HG02759 (cell line): Measurements from ENCODE around the gene LAMB3.
"Not testable (repeated sequence)": the region's sequence is repeated elsewhere in the genome, so short reads cannot be mapped to it uniquely, and the experiment has no call there.

Experiments used
- ATAC-seq: cut with Tn5 transposase; IDR thresholded peaks from one replicate; pipeline ENCODE4 v1.9.1; 2021; ENCODE audit warnings: mild to moderate bottlenecking, moderate library complexity; ENCODE audit not compliant: unreplicated experiment

LAMB3 gene

DNA sequence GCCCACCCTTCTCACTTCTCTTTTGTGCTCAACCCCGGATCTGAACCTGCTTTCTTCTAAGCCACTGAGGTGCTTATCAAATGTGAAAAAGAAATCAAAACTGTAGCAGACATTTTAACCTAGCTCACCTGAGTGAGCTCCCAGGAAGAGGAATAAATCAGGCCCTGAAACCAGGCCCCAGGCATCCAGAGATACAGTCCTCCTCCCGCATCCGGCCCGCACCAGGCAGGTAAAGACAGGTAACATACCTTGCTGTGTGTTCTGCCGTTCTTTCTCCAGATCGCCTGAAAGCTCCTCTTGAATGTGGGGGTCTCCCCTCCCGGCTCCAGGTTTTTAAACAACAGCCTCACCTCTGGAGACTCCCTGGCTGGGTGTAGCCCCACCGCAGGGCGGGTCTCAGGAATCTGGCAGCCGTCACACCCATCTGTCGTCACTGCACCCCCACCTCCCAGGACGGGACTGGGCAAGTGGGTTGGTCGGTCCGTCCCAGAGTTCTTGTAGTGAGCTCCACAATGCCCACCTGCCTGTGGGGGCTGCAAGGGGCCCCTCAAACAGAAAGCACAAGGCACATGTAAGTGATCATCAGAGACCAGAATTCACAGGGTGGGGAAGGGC is at the start of gene LAMB3:
Gene LAMB3, minus strand, starts transcription at position 305 of the 615 bp plus-strand sequence. CDS start 1,481 bp downstream, outside the sequence.
- no peak for ATAC-seq

GRCh38 chr1:209700686-209701085 is 48.5 kb upstream of the LAMB3 start:
- ATAC-seq: not testable (repeated sequence)

DNA sequence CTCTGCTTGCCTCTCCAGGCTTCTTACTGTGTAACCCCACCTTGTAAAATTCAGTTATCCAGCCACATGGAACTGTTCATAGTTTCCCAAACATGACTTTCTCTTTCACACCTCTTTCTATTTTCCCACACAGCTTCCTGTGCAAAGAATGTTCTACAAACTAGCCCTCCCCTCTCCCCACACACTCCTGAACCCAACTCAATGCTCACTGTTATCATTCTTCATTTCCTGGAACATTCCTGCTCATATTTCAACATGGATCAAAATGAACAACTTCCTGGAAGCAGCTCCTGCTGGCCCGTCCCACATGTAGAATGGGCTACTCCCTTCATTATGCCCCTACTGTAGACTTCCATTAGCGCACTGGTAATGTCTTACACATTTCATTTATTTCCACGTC is 44.9 kb upstream of the LAMB3 start:
- no peak for ATAC-seq

DNA sequence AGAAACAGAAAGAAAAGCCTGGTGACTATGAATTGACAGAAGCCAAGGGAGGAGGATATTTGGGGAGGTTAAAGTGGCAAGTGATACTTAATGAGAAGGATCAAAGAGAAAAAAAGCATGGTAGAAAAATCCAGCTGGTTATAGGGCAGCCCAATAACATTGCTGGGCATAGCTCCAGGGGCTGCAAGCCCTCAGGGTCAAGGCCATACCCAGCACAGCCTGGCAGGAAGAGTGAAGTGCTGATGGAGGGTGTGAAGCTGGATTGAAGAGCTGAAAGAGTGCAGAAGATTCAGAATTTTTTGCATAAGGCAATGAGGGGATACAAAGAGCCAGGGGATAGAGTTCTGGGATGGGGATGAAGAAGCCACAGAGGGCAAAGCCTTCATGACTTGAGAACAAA is 44.4 kb upstream of the LAMB3 start:
- ATAC-seq: no peak

GRCh38 chr1:209692745-209693504 is 40.7 kb upstream of the LAMB3 start:
- peak; percentile 67 for ATAC-seq

- no peak for ATAC-seq
These were observed 40.1 kb upstream of the LAMB3 start for GRCh38 chr1:209692296-209692695.

DNA sequence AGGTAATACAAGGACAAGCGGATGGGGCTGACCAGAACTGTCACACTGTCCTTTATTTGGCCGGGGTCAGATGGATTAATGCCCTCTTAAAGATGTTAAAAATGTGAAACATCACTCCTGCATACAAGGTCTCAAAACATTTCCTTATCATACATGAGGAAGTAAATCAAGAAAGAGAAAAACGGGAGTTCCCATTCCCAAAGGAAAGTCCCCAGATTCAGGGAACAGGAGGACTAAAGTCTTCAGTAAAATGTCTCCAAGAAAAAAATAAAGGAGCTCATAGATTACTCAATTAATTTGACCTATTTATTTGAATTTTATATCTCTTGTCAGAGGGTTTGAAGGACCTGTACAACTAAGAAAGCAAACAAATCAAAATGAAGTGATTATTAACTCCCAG is 39.0 kb upstream of the LAMB3 start:
- ATAC-seq: no peak

DNA sequence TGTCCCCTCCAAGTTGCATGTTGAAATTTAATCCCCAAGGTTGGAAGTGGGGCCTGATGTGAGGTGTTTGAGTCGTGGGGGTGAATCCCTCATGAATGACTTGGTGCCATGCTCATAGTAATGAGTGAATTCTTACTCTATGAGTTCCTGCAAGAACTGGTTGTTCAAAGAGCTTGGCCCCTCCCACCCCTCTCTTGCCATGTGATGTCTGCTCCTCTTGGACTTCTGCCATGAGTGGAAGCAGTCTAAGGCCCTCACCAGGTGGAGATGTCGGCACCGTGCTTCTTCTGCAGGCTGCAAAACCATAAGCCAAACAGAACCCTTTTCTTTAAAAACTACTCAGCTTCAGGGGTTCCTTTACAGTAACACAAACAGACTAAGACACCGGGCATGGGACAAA is 37.3 kb upstream of the LAMB3 start:
- no peak for ATAC-seq

DNA sequence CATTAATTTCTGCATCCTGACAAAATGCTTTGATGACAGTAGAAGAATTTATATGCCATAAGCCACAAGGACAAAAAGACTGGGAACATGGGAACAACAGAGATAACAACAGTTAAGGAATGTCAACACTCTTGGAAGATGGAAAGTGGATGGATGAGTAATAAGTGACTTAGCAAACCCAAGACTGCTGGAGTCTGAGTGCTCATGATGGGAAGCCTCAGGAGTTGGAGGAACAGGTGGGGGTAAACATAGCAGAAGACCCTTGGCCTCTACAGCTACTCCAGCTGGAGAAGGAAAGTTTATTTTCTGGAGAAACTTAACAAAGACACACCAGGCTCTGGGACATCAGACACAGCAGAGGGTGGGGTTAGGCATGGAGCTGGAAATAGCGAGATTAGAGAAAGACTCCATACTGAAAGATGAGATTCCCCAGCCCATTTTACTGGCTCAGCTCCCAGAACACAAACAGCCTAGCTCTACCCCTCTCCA is 36.6 kb upstream of the LAMB3 start:
- ATAC-seq: no peak

DNA sequence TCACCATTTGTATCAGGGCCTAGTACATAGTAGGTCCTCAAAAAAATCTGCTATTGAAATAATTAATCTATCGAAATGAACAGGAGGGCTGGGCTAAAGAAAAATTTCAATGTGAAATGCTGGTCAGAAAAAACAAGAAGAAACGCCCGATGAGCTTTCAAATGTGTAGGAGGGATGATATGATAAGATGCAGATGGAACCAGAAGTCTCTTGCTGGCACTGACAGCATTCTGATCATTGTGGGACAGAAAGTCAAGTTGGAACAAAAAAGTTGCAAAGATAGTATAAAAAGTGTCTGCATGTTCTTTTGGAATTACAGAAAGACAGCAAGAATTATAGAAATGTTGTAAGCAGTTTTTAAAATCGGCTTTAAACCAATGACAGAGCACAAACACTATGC is 34.1 kb upstream of the LAMB3 start:
- no peak for ATAC-seq

DNA sequence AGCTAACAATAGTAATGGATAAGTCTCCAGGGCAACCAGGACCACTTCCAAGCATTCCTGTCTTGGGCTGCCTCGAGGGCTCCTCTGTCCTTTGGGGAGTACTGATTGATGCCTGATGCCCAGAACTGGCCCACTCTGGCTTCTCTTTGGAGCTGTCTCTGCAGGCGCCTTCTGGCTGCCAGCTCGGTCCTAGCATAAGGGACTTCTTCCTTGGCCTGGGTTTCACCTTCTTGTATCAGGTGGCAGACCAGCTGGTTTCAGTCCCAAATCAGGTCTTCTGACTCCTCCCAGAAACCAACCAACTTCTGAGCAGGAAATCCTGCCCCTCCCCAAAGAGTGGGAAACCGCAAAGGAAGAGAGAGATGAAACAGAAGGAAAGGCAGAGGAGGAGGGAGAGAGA is 33.6 kb upstream of the LAMB3 start:
- ATAC-seq: peak; percentile 55

- ATAC-seq: no peak
These were observed 26.8 kb upstream of the LAMB3 start for GRCh38 chr1:209678981-209679539.

DNA sequence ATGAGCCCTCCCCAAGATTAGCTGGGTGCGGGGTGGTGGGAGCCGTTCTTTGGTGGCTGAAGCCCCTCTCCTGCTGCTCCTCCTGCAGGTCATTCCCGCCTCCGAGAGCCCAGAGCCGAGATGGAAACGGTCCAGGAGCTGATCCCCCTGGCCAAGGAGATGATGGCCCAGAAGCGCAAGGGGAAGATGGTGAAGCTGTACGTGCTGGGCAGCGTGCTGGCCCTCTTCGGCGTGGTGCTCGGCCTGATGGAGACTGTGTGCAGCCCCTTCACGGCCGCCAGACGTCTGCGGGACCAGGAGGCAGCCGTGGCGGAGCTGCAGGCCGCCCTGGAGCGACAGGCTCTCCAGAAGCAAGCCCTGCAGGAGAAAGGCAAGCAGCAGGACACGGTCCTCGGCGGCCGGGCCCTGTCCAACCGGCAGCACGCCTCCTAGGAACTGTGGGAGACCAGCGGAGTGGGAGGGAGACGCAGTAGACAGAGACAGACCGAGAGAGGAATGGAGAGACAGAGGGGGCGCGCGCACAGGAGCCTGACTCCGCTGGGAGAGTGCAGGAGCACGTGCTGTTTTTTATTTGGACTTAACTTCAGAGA is 23.4 kb upstream of the LAMB3 start:
- ATAC-seq: no peak

- no peak for ATAC-seq
These were observed 22.8 kb upstream of the LAMB3 start, which contains the start of gene G0S2 for GRCh38 chr1:209674957-209675564. TSS of gene G0S2 (plus strand) at chr1:209675412. CDS start at chr1:209675685, 273 bp downstream.

DNA sequence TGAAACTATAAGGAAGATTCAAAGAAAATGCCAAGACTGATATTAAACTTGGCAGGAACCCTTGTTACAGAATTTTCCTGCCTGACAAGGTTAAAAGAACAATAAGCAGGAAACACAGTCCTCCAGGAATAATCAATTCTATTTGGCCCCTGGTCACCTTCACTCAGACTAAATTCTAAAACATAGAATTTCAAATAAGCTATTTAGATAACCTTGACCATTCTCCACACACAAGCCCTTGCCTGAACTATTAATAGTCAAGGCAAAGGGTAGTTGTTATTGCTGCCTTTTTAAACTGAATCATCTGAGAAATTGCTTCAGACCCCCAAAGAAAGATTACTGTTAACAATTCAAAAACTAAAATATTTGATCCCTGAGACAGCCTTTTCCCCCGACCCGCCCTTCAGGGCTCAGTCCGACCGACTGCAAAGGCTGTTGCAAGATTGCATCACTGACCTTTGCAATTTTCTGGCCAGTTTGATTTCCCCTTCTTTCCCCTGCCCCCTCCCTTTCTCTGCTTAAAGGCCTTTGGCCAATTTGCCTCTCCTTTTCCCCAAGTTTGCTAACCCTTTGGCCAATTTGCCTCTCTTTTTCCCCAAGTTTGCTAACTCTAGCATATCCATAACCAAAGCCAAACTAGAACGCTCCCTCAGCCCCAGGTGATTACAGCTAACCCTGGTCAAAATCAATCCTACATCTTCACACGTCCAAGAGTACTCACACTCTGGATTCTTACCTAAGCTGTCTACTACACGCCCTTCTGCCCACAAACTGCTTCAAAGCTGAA is 21.6 kb upstream of the LAMB3 start:
- ATAC-seq: no peak

DNA sequence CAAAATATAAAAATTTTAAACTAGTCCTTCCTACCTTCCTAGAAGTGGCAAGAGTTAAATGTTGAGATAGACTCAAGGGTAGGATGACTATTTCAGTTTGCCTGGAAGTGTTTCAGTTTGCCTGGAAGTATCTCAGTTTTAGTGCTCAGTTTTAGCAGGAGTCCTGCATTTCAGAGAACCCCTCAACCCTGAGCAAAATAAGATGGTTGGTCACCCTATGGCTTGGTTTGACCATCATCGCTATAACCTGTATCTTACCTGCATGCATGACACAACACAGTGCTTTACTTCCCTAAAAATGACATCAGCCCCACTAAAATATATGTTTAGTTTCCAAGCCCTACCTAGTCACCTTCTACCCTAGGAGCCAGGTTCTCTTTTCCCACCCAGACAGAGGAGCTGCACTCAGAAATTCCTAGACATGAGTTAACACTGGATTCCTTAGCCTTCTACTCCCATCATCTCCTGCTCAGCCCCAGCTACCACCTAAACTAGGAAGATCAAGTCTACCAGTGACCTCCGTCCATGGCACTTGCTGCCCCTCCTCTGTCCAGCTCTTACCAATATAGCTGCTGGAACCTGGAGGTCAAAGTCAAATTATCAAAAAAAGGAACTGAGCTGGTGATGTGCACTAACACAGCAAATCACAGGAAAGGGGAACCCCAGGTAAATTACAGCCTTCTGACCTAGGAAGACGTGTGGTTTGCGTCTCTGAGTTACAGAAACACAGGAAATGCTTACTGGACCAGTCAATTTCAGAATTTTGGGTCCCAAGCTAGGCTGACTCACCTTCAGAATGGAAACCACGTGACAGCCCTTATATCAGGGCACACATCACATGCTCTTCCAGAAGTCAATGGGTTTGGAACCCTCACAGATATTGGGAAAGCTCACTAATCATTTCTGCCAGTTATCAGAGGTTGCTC is 20.7 kb upstream of the LAMB3 start:
- ATAC-seq: peak; percentile 90

DNA sequence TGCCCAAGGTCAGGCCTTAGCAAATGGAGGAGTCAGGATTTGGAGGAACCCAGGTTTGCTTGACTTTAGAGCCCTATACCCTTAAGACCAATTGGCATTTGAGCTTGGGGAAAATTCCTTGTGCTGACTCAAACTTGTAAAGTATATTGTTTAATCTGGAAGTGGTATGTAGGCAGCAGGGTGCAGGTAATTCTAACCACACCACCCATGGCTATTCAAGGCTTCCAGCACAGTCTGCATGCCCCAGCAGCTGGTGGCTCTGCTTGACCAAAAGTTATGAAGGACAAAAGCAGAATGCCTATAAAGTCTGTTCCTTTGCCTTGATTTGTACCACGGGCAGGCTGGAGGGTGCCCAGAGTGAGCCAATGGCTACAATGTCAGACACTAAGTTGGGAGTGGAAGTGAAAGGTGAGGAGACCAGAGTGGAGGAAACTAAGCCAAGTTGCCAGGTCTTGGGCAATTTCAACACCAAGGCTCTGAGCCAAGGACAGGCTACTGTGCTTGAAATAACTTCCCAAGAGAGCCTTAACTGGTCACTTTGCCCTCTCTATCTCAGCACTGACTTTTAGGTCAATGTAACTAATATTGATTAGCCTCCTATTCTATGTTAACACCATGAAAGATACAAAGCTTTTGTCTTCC is 18.3 kb upstream of the LAMB3 start:
- ATAC-seq: no peak

DNA sequence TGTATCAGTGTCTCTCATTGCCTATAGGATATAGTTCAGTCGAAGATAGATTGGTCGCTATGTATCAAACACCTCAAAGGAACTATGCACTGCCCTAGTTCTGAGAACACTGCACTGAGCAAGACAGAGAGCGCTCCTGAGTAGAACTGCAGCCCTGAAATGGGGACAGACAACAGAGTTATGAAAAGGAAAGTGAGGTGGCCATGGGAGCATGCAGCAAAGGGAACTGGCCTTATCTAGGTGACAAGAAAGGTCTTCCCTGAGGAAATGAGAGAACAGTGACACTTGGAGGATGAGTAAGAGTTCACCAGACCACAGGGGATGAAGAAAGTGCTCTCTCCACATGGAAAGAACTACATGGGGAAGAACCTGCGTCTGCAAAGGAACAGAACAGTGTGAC is 15.5 kb upstream of the LAMB3 start:
- ATAC-seq: no peak

DNA sequence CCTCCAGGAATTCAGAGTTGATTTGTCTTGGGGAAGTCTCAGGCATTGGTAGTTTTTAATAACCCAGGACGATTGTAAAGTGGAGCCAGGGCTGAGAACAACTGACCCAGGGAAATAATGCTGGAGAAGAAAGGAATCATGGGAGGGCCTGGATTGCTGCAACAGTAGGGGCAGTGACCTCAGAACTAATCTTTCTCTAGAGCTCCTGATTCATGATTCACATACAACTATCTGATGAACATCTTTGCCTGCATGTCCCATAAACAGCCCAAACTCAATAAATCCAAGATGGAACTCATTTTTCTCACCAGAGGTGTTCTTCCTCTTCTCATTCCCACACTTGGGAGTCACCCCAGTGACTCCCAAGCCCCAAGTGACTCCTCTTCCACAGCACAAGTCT is 14.9 kb upstream of the LAMB3 start:
- ATAC-seq: no peak
